Measurements from ENCODE around the gene EEF1AKMT1. TPM values are rescaled to one million over a fixed set of nuclear protein-coding genes. Genes with fewer than 3 reads are reported as not detected.

The EEF1AKMT1 gene
- total and polyA plus RNA-seq, 10 of the 15 experiments (the other 5 are each of a cell fraction or from before 2014, with no cell fraction given) = 7.9 to 44.5 (median 11.0) TPM

- no peak for ATAC-seq
- Histone ChIP-seq H3K27ac (ENCODE audit: control insufficient read depth, insufficient read depth) (no peak overlapping the region), H3K4me2 (ENCODE audit: control insufficient read depth, insufficient read depth) (no peak overlapping the region), H3K79me2 (ENCODE audit: control insufficient read depth, insufficient read depth, low read length) (no peaks in the 10 kb centered on the region), H2AFZ (ENCODE audit: control insufficient read depth, low read depth, low read length) (no peak overlapping the region), H3K4me3 (no peak overlapping the region), H3K27me3 (replicated peaks in 1 of 2; ENCODE audit: control insufficient read depth in 2 of 2, insufficient read depth in 2 of 2, low read length in 1 of 2) (no peaks in the 10 kb centered on the region), H3K36me3 (ENCODE audit: control insufficient read depth in 2 of 2, insufficient read depth in 2 of 2, low read length in 1 of 2) (peaks cover 2 to 19% of the 10 kb centered on the region in 2 experiments; a peak in 3 of 4 replicates), H3K4me1 (ENCODE audit: control insufficient read depth, insufficient read depth, low read length) (no peaks in the 10 kb centered on the region), H3K9ac (ENCODE audit: control insufficient read depth, insufficient read depth, low read length) (no peak overlapping the region), H3K9me3 (replicated peaks; ENCODE audit: control insufficient read depth, insufficient read depth, low read length) (no peaks in the 10 kb centered on the region), H4K20me1 (ENCODE audit: control insufficient read depth, insufficient read depth) (no peaks in the 10 kb centered on the region)
- ChIA-PET RAD21 (ENCODE audit: unreplicated experiment) (no interaction called here), CTCF (interaction anchor here (1.6 kb wide), 1 partner anchor 304 kb away, joined by 3 read pairs; no protein-coding TSS in a partner anchor), SMC1A (ENCODE audit: uncharacterized antibody, unreplicated experiment) (no interaction called here), POLR2A (no interaction called here)
- no peak for FAIRE-seq
- no TSS peak for BruUV-seq (replicated peaks)
- no peak for DNase-seq (ENCODE audit: low read depth, low spot score)
- intact Hi-C loops (cut with micrococcal nuclease; ENCODE audit: unreplicated experiment) (no loop called here), in situ Hi-C loops (cut with MboI) (no loop called here)
- WGBS (ENCODE audit: insufficient coverage, insufficient replicate concordance, low lambda C conversion rate, missing lambda C conversion rate) = 38% methylated on average over 4 of the region's 4 CpGs
- TF ChIP-seq, protein P1, sequence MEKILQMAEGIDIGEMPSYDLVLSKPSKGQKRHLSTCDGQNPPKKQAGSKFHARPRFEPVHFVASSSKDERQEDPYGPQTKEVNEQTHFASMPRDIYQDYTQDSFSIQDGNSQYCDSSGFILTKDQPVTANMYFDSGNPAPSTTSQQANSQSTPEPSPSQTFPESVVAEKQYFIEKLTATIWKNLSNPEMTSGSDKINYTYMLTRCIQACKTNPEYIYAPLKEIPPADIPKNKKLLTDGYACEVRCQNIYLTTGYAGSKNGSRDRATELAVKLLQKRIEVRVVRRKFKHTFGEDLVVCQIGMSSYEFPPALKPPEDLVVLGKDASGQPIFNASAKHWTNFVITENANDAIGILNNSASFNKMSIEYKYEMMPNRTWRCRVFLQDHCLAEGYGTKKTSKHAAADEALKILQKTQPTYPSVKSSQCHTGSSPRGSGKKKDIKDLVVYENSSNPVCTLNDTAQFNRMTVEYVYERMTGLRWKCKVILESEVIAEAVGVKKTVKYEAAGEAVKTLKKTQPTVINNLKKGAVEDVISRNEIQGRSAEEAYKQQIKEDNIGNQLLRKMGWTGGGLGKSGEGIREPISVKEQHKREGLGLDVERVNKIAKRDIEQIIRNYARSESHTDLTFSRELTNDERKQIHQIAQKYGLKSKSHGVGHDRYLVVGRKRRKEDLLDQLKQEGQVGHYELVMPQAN (conservative IDR thresholded peaks at IDR 0.05) = no peak
- no peak for TF ChIP-seq SREBF1 (IDR thresholded peaks at IDR 0.05; ENCODE audit: low read length)
- no peak for TF ChIP-seq NFXL1 (IDR thresholded peaks at IDR 0.05; ENCODE audit: borderline replicate concordance)
These were observed 24.3 kb upstream of the EEF1AKMT1 start for GRCh38 chr13:20798027-20798426.

- Histone ChIP-seq H3K4me3 (no peak overlapping the region), H3K4me2 (ENCODE audit: control insufficient read depth, insufficient read depth) (no peak overlapping the region), H3K27me3 (replicated peaks in 1 of 2; ENCODE audit: control insufficient read depth in 2 of 2, insufficient read depth in 2 of 2, low read length in 1 of 2) (no peaks in the 10 kb centered on the region), H3K4me1 (ENCODE audit: control insufficient read depth, insufficient read depth, low read length) (no peaks in the 10 kb centered on the region), H2AFZ (ENCODE audit: control insufficient read depth, low read depth, low read length) (no peak overlapping the region), H3K9ac (ENCODE audit: control insufficient read depth, insufficient read depth, low read length) (no peak overlapping the region), H3K36me3 (ENCODE audit: control insufficient read depth in 2 of 2, insufficient read depth in 2 of 2, low read length in 1 of 2) (peaks cover 2 to 19% of the 10 kb centered on the region in 2 experiments), H3K9me3 (replicated peaks; ENCODE audit: control insufficient read depth, insufficient read depth, low read length) (no peaks in the 10 kb centered on the region), H4K20me1 (ENCODE audit: control insufficient read depth, insufficient read depth) (no peaks in the 10 kb centered on the region), H3K79me2 (ENCODE audit: control insufficient read depth, insufficient read depth, low read length) (no peaks in the 10 kb centered on the region), H3K27ac (ENCODE audit: control insufficient read depth, insufficient read depth) (no peak overlapping the region)
- intact Hi-C loops (cut with micrococcal nuclease; ENCODE audit: unreplicated experiment) (no loop called here), in situ Hi-C loops (cut with MboI) (no loop called here)
- 63% methylated on average over 5 of the region's 5 CpGs for WGBS (ENCODE audit: insufficient coverage, insufficient replicate concordance, low lambda C conversion rate, missing lambda C conversion rate)
- ChIA-PET SMC1A (ENCODE audit: uncharacterized antibody, unreplicated experiment) (no interaction called here), RAD21 (ENCODE audit: unreplicated experiment) (no interaction called here), CTCF (no interaction called here), POLR2A (no interaction called here)
- DNase-seq (ENCODE audit: low read depth, low spot score) (no peak), ATAC-seq (no peak), FAIRE-seq (no peak)
- no TSS peak for BruUV-seq (replicated peaks)
- TF ChIP-seq POLR2AphosphoS2 (IDR thresholded peaks at IDR 0.05; ENCODE audit: low read depth, low read length) (no peak), ZNF217 (IDR thresholded peaks at IDR 0.05) (no peak), CHD4 (IDR thresholded peaks at IDR 0.05) (no peak), PML (IDR thresholded peaks at IDR 0.05; ENCODE audit: low read length) (no peak), USF1 (IDR thresholded peaks at IDR 0.05; ENCODE audit: borderline replicate concordance, extremely low read length, insufficient read depth, low read depth, low read length) (no peak), KAT2A (conservative IDR thresholded peaks at IDR 0.05; ENCODE audit: control insufficient read depth, low read depth, low read length) (no peak), CBFB (IDR thresholded peaks at IDR 0.05; ENCODE audit: low read depth) (no peak), SREBF1 (IDR thresholded peaks at IDR 0.05; ENCODE audit: low read length) (no peak)
- TF ChIP-seq, protein P2, sequence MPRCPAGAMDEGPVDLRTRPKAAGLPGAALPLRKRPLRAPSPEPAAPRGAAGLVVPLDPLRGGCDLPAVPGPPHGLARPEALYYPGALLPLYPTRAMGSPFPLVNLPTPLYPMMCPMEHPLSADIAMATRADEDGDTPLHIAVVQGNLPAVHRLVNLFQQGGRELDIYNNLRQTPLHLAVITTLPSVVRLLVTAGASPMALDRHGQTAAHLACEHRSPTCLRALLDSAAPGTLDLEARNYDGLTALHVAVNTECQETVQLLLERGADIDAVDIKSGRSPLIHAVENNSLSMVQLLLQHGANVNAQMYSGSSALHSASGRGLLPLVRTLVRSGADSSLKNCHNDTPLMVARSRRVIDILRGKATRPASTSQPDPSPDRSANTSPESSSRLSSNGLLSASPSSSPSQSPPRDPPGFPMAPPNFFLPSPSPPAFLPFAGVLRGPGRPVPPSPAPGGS (IDR thresholded peaks at IDR 0.05; ENCODE audit: borderline replicate concordance, insufficient read depth, low read depth, low read length, poor library complexity, severe bottlenecking) = no peak
These were observed 23.2 kb upstream of the EEF1AKMT1 start for GRCh38 chr13:20796791-20797508.

Data from GM12878 (cell line).